Subcutaneous adipose tissue (tissue), 4 donors: ENCODE results near the gene TTC6. TPM values are rescaled to one million over a fixed set of nuclear protein-coding genes. Genes with fewer than 3 reads are reported as not detected.

Experiments
- CTCF ChIP-seq: fragments of 450-650 bp; IDR thresholded peaks from one replicate; pipeline ENCODE4 v1.5.1; 2016; ENCODE audit warnings: low read depth, mild to moderate bottlenecking, control low read depth, antibody characterized with exemption, moderate library complexity
- total RNA-seq, 4 donors: library from RNA; depleted of rRNA; stranded (reverse); fragments of >200 nt; gene quantifications; one replicate each; pipeline ENCODE4 v1.1.0, GENCODE V29; 2016

Gene TTC6
- total RNA-seq, 4 donors from 2014 or later: not detected

GRCh38 chr14:37573356-37573755, 22.1 kb upstream of the TTC6 start:
- no peak for TF ChIP-seq CTCF

DNA sequence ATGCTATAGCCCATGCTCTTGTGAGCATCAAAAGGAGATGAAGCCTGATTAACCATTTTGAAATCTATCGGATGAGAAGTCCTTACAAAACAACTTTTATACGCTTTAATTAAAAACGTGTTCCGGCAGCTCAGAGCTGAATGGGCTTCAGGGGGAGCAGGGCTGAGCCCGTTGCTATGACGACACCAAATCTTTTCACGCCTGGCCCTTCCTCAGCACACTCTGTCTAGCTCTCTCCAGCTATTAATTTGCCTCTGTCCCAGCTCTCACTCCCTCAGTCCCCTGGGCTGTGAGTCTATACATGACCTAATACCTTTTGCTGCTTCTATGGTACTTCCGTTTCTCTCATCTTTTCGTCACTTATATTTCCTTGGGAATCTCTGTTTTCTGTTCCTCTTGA, 16.2 kb upstream of the TTC6 start:
- TF ChIP-seq CTCF: no peak

DNA sequence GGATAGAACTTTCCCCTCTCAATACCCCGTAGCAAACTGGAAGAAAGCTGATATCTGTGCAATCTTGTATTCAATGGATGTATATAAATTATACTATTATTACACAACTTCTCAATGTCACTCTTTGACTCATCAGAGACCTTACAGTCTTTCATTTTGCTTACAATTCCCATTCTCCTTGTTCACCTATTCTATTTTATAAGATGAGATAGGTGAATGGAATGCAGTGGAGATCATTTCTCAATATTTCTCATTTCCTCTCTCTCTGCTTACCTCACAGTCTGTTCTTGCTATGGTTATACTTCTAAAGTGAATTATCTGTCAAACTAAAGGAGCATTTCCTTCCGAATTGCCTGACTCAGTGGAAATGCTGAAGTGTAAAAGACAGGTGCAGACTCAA, 15.3 kb upstream of the TTC6 start:
- TF ChIP-seq CTCF: no peak

DNA sequence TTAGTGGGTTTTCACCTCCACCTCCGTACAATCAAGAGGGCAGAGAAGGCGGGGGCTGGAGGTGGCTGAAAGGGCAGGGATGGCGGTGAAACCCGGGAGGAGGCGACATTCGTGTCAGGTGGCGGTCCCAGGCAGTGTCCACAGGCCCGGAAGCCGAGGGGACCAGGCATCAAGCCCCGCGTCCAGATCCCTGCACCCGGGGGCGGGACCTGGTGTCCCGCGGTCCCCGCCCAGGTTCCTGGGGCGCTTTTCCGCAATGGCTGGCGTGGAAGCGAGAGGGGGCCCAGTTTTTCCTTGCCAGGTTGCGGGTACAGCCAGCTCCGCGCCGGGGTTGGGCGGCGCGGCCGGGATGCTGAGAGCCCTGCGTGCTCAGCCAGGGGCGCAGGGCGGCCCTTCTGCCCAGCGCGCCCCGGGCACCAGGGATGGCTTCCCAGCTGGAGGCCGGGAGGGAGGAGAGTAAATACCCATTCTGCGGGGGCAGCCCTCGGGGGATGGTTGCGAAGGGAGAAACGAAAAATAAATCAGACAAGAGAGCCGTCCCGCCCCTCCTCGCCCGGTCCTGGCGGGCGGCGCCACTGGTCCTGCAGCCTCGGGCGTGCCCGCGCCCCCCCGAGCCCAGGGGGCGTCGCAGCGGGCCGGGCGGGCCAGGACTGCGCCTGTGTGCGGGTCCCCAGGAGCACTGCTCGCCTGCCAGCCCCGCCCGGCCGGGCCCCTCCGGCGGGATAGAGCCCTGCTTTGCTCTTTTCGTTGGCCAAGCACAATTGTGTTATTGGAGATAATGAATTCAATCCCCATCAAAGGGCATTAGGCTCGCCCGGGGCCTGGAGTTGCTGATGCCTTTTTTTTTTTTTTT, 11.8 kb upstream of the TTC6 start:
- TF ChIP-seq CTCF: no peak

GRCh38 chr14:37584211-37585100, 11.0 kb upstream of the TTC6 start:
- TF ChIP-seq CTCF: no peak

DNA sequence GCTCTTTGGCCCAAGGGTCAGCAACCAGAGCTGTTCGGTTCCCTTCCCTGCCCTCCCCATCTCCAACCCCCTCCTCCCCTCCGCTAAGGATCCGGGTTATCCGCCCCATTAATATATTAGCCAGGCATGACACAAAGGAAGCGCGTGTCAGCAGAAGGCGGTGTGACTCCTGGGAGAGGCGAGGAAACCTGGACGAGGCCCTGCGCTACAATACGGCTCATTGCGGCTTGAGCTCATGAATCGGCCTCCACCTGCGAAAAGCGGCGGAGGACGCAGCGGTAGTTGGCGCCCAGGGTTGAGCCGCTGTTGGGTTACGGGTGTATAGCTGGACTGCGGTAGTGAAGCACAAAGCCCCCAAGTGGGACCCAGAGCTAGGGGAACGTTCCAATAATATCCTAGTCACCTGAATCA, 10.3 kb upstream of the TTC6 start:
- TF ChIP-seq CTCF: no peak
